ENCODE measurements around the gene COMTD1.

GRCh38 chr10:75246506-75246905, 10.7 kb upstream of the COMTD1 start:
- no peak for TF ChIP-seq CTCF (IDR thresholded peaks at IDR 0.05)
- no peak for TF ChIP-seq EP300 (IDR thresholded peaks at IDR 0.05)

All from sigmoid colon (tissue), 4 donors.